Endothelial cell of umbilical vein (primary cell): ENCODE data around the gene BIN1.

Source experiments
- EZH2 ChIP-seq: IDR thresholded peaks from 2 replicates; pipeline ENCODE4 v1.6.1; 2012; ENCODE audit warnings: borderline replicate concordance, low read depth, mild to moderate bottlenecking, moderate library complexity, low read length, inconsistent platforms; ENCODE audit not compliant: severe bottlenecking
- FOS ChIP-seq: IDR thresholded peaks from 2 replicates; pipeline ENCODE4 v1.6.1; 2011; ENCODE audit warnings: mild to moderate bottlenecking, low read length, moderate library complexity, borderline replicate concordance; ENCODE audit not compliant: insufficient read depth
- JUN ChIP-seq: IDR thresholded peaks from 2 replicates; pipeline ENCODE4 v1.6.1; 2011; ENCODE audit warnings: borderline replicate concordance, low read depth; ENCODE audit not compliant: insufficient read length, insufficient read depth
- MYC ChIP-seq: IDR thresholded peaks from one replicate; pipeline ENCODE4 v1.6.1; 2011; ENCODE audit warnings: mild to moderate bottlenecking, low read depth, low read length
- POLR2A ChIP-seq: IDR thresholded peaks from 2 replicates; pipeline ENCODE4 v1.6.1; 2012; ENCODE audit warnings: low read depth, mild to moderate bottlenecking, control low read depth, low read length
- TF ChIP-seq, protein P1 (sequence below), 2 donors: IDR thresholded peaks; 1 replicate in 1 of 2; 2 replicates in 1 of 2; pipeline ENCODE4 v1.5.1; 2011; ENCODE audit warnings: low read length in 2 of 2, mild to moderate bottlenecking in 2 of 2, moderate library complexity in 2 of 2, control low read depth in 1 of 2, inconsistent platforms in 1 of 2, low read depth in 1 of 2; ENCODE audit not compliant: insufficient read depth in 1 of 2; ENCODE audit errors: extremely low read depth in 1 of 2

DNA sequence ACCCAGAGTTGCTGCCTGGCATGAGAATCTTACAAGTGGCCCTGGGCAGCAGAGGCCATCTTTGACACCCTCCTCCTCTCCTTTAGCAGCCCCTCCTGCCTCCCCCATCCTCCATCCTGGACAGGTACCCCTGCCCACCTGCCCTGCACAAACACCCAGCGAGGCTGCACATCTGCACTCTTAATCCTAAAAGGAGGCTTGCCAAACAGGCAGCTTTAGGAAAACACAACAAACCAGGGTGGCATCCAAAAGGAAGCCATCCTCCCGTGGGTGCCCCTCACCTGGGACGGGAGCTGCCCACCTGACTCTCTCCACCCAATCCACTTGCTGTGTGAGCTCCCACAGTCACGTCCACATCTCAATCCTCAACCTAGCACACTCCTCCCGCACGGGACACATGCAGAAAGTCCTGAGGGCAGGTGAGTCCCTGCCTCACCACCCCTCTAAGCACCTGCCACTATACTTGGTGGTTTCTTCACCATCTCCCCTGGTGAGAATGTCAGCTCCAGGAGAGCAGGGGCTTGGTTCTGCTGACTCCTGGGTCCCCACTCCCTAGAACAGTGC is 5.8 kb downstream of the BIN1 start:
- TF ChIP-seq, protein P1, sequence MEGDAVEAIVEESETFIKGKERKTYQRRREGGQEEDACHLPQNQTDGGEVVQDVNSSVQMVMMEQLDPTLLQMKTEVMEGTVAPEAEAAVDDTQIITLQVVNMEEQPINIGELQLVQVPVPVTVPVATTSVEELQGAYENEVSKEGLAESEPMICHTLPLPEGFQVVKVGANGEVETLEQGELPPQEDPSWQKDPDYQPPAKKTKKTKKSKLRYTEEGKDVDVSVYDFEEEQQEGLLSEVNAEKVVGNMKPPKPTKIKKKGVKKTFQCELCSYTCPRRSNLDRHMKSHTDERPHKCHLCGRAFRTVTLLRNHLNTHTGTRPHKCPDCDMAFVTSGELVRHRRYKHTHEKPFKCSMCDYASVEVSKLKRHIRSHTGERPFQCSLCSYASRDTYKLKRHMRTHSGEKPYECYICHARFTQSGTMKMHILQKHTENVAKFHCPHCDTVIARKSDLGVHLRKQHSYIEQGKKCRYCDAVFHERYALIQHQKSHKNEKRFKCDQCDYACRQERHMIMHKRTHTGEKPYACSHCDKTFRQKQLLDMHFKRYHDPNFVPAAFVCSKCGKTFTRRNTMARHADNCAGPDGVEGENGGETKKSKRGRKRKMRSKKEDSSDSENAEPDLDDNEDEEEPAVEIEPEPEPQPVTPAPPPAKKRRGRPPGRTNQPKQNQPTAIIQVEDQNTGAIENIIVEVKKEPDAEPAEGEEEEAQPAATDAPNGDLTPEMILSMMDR (IDR thresholded peaks at IDR 0.05; ENCODE audit: extremely low read depth in 1 of 2, insufficient read depth in 1 of 2, low read depth in 1 of 2, low read length in 2 of 2), result no peak
- TF ChIP-seq EZH2 (no peak), FOS (no peak), JUN (no peak), POLR2A (no peak), MYC (no peak)
